Measurements from ENCODE around the gene MARCHF10.

DNA sequence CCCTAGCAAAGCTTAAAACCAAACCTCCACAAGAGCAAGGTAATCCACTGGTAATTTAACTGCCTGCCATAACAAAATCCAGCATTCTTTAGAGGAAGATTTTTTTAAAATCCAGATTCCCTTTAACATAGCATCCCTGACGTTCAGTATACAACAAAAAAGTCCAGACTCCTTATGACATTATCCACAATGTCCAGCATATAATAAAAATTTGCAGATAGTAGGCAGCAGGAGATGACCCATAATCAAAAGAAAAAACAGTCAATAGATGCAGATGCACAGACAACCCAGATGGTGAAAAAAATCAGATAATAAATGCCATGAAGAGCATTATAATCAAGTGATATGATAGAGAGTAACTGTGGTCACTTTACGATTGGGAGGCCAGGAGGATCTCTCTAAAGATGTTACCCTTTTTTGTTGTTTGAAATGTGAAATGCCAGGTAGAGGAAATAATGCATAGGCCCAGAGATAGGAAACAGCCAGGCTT is 147.4 kb downstream of the MARCHF10 start:
- TF ChIP-seq POLR2A (IDR thresholded peaks at IDR 0.05; ENCODE audit: low read length): no peak
- no peak for TF ChIP-seq GATA1 (IDR thresholded peaks at IDR 0.05; ENCODE audit: low read depth, low read length)
